ENCODE measurements around the gene BEND6.

DNA sequence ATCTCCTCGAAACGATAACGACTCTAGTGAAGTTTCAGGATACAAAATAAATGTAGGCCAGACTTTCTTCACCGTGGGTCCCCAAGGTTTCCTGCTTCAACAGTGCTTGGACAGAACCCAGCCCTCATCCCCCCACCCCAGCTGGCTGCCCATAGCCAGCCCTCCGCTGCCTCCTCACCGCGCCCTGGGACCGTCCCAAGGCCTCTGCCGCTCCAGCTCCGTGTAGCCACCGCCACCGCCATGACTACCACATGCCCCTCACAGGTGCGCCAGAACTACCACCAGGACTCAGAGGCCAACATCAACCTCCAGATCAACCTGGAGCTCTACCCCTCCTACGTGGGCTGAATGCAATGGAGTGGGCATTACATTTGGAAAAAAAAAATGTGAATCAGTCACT is 49.4 kb downstream of the BEND6 start:
- no peak for TF ChIP-seq EZH2 (IDR thresholded peaks at IDR 0.05; ENCODE audit: low read length)
- TF ChIP-seq, protein P1, sequence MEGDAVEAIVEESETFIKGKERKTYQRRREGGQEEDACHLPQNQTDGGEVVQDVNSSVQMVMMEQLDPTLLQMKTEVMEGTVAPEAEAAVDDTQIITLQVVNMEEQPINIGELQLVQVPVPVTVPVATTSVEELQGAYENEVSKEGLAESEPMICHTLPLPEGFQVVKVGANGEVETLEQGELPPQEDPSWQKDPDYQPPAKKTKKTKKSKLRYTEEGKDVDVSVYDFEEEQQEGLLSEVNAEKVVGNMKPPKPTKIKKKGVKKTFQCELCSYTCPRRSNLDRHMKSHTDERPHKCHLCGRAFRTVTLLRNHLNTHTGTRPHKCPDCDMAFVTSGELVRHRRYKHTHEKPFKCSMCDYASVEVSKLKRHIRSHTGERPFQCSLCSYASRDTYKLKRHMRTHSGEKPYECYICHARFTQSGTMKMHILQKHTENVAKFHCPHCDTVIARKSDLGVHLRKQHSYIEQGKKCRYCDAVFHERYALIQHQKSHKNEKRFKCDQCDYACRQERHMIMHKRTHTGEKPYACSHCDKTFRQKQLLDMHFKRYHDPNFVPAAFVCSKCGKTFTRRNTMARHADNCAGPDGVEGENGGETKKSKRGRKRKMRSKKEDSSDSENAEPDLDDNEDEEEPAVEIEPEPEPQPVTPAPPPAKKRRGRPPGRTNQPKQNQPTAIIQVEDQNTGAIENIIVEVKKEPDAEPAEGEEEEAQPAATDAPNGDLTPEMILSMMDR (optimal IDR thresholded peaks at IDR 0.05 in 1 of 3, IDR thresholded peaks at IDR 0.05 in 1 of 3, conservative IDR thresholded peaks at IDR 0.05 in 1 of 3; ENCODE audit: extremely low read depth in 1 of 3, insufficient read depth in 2 of 3, low read length in 3 of 3) = no peak

Data from keratinocyte (primary cell).